NK-92 (cell line): ENCODE results near the gene CYB5B.

ENCODE experiments used
- DNase-seq: peaks from one replicate; lab custom pipeline; 2025; ENCODE audit not compliant: unreplicated experiment; lab: John Stamatoyannopoulos, UW

The CYB5B gene

DNA sequence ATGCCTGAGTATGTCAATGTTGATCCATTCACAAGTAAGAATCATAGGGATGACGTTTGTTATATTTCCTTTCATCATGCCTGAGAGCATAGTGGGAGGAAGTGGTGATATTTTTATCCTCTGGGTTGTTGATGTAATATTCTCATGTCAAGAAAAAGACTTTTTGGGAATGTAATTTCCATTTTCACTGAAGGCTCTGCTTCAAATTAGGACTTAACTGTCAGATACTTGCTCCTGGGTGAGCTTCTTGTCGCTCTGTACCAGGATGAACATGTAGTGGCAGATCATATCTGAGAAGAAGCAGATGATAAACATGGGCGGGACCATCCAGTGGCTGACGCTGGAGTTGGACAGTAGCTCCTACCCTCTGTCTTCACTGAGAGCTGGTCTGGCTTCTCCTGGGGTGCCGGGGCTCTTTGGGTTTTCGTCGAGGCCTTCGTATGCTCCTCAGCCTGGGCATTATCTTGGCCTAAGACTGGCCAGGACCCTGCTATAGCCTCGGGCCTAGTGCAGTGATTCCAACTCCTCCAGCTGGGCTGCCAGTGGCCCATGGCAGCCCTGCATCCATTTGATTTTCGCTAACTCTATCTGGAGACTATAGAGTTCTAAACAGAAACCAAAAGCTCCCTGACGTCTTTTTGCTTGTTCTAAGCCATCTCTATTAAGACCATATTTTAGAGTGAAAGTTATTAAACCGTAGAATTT, 19.7 kb downstream of the CYB5B start:
- DNase-seq: no peak

GRCh38 chr16:69444873-69445517, 20.6 kb downstream of the CYB5B start:
- DNase-seq: no peak

- DNase-seq: no peak
Measured at GRCh38 chr16:69448470-69449193, 24.2 kb downstream of the CYB5B start.

DNA sequence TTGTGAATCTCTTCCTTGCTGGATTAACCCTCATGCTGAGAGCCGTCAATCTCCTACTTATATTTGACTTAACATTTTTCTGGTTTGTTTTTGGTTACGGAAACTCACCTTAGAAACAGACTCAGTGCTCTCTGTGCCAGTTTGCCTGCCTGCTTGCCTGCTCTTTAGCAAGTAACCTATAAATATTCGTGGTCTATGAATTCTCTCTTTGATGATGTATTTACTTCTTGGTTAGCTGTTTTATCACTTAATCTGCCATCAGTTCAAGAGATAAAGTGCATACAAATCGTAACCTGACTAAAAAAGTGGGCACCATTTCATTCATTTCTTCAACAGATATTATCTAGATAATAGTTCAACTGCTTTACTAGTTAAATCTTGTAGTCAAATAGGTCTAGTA, 26.7 kb downstream of the CYB5B start:
- no peak for DNase-seq

GRCh38 chr16:69453936-69454335, 29.5 kb downstream of the CYB5B start:
- no peak for DNase-seq

DNA sequence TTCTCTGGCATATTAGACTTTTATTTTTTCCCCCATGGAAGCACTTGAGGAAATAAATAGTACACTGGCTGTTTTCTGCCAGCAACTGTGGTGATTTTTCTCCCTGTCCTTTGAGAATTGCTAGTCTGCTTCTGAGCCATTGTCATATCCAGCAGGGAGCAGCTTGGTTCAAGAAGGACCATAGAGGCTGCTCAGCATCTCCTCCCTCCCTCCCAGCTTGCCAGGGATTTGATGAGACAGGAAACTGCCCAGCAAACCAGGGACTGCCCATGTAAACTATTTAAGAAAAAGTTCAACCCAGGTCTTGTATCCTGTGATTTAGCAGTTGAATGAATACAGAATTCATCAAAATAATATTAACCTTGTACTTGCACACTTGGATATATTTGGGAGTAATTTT, 39.5 kb downstream of the CYB5B start:
- DNase-seq: no peak

DNA sequence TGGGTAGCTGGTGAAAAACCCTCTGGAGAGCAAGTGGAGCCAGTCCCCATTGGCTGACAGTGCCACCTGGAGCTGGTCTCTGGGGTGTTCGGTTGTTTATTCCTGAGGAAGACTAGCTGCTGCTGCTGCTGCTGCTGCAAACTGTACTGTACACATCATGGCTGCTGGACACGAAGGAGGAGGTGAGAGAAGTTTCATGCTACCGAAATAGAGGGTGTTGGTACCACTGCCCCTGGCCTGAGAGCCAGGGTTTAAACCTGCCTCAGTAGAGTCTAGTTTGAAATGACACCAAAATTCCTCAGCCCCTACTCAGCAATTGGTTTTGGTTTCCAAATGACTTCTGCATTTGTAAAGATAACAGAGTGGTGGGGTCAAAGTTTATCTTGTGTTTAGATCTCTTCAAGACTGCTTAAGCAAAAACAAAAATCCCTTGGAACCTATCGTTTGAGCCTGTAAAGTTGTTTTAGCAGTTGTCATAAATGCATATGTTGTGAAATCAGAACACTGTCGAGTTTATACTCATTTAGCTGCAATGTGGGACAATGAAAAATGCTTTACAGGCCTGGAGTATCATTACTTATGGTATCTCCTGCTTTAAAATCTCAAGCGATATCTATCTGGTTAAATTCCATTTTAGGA, 40.8 kb downstream of the CYB5B start:
- no peak for DNase-seq

- no peak for DNase-seq
Measured at GRCh38 chr16:69465881-69466280, 41.5 kb downstream of the CYB5B start.

DNA sequence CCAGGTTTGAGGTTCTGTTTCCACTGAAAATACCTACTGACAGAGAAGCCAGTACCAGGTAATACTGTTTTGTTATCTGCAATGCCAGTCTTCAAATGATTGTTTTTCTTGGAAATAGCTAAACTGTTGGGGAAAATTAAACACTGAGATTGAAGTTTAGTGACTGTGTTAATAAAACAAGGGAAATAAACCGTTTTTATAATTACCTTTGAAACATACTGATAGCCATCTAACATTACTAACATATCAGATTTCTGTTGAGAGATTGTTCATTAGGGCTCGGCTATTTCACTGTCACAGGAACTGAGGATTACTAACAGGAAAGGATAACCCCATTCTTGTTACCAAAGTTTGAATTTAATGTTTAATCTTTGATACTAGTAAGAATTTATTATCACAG, 42.1 kb downstream of the CYB5B start:
- DNase-seq: no peak

GRCh38 chr16:69467080-69467479, 42.7 kb downstream of the CYB5B start:
- no peak for DNase-seq

GRCh38 chr16:69467531-69468204, 43.2 kb downstream of the CYB5B start:
- DNase-seq: no peak

DNA sequence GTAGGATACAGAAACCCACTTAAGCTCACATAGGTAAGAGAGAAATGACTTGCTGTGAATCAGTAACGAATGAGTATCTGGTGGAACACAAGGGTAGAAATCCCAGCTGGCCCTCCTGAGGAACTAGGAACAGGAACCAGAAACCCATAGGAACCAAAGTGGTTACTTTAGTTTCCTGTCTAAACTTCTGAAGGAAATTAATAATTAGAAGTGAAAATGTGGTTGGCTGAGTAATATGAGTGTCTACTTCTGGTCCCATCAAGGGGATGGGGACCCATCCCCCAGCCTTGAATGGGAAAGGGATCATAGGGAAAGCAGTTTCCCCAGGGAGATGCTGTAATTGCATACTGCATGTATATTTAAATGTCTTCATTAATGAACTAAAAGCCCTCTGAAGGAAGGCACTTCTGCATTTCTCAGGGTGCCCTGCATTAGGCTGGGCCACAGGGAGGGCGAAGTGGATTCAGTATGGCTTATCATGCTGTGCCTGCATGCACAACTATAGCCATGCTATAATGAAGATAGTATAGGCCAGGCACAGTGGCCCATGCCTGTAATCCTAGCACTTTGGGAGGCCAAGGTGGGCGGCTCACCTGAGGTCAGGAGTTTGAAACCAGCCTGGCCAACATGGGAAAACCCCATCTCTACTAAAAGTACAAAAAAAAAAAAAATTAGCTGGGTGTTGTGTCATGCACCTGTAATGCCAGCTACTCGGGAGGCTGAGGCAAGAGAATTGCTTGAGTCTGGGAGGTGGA, 45.6 kb downstream of the CYB5B start:
- DNase-seq: no peak

DNA sequence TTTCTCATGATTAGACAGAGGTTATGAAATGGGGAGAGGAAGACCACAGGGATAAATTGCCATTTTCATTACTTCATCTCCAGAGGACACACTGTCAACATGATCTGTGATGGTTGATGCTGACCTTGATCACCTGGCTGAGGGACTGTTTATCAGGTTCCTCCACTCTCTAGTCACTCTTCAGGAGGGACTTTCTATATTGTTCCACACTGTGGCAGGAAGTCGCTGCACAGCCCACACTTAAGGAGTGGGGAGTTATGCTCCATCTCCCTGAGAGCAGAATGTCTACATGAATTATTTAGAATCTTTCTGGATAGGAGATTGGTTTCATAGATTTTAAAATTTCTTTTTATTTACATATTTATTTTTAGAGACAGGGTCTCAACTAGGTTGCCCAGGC, 46.7 kb downstream of the CYB5B start:
- DNase-seq: no peak

DNA sequence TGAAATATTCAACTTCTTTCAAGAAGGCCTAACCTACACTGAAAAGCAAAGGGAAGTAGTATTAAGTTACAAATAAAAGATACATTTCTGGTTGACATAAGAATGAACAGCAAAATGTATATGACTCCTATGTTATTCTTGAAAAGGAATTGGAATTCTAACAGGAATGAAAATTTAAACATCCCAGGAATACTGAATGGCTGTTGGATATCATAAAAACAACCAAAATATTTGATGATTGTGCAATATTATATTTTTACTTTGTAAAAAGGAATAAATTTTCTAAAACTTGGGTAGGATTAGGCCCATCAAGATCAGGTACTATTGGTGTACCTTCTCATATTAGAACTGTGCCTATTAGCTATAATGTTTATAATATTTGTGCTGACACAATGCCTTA, 50.0 kb downstream of the CYB5B start:
- no peak for DNase-seq

DNA sequence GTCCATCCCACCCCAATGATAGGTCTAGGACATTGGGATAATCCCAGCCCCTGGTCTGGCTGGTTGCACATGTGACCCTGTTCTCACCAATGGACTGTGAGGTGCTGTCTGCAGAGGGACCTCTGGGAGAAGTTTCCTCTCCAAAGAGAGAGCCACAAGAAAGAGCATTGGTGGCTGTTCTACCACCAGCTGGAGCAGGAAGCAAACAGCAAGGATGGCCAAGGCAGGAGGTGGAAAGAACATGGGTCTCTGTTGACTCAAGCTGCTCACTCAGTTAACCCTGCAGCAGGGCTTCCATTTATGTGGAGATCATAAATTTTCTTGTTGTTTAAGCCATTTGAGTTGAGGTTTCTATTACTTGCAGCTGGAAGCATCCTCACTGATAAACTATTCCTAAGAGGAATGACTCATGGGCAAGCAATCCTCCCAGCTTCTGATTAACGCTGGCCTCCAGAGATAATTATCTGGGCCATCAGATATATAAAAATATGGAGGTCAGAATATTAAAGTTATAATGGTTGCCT, 52.6 kb downstream of the CYB5B start:
- DNase-seq: no peak

GRCh38 chr16:69477546-69477945, 53.1 kb downstream of the CYB5B start:
- no peak for DNase-seq

DNA sequence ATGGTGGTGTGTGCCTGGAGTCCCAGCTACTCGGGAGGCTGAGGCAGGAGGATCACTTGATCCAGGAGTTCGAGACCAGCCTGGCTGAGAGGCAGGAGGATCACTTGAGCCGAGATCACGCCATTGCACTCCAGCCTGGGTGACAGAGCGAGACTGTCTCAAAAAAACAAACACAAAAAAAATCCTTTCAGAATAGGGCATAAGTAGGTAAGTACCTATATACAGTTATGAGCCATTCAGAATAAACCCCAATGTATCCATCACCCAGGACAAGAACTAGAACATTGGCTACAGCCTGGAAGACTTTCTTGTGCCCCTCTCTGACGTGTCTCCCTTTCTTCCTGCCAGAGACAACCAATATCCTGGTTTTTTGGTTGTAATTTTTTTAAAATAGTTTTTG, 54.3 kb downstream of the CYB5B start:
- no peak for DNase-seq

- no peak for DNase-seq
Measured at GRCh38 chr16:69479775-69480174, 55.4 kb downstream of the CYB5B start.

GRCh38 chr16:69481901-69482341, 57.5 kb downstream of the CYB5B start:
- DNase-seq: no peak

GRCh38 chr16:69482410-69482991, 58.1 kb downstream of the CYB5B start:
- DNase-seq: no peak
